NCI-H2171 (cell line): ENCODE measurements around the gene CMIP.

Experiments
- DNase-seq: peaks from one replicate; lab custom pipeline; 2025; lab: John Stamatoyannopoulos, UW

CMIP gene

DNA sequence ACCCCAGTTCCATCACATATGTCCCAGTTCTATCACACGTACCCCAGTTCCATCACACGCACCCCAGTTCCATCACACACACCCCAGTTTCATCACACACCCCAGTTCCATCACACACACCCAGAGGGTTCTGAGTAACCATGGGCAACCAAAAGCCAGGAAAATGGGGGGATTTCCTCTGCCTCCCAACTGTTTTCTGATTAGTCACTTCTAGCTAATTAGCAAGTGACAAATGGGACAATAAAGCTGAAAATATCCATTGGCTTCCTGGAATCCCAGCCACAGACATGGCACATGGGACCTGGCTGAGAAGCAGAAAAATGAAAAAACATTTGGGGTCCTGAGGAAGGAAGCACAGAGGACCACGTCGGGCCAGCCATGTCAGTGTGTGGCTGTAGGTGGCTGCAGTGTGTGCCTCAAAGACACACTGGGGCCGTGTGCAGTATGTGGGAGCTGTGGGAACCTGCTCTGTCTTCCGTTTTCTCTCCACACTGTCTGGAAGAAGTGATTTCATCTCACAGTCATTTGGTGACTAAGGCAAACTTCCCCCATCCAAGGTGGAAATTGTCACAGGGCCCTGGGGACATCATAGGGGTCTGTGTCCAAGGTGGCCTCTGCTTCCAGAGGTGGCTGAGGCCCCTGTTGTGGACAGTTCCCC is 106.7 kb downstream of the CMIP start:
- DNase-seq, result no peak

DNA sequence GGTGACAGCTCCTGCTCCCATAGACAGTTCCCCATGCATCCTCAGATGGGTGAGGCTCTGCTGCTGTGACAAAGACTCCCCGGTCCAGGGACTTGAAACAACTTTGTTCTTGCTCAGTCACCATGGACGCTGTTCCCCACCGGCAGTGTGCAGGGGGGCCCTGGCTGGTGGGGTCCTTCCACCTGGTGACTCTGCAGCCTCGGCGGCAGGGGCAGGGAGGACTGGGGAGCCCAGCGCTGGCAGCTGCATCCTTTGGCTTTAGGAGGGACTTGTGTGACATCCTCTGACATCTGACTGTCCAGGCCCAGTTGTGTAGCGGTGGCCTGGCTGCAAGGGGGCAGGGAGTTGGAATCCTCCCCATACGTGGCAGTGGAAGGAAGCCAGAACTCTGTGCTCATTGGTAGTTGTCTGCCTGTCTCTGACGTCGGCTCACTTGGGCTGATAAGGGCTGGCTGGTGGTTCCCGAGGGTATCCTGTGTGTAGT is 107.3 kb downstream of the CMIP start:
- no peak for DNase-seq

DNA sequence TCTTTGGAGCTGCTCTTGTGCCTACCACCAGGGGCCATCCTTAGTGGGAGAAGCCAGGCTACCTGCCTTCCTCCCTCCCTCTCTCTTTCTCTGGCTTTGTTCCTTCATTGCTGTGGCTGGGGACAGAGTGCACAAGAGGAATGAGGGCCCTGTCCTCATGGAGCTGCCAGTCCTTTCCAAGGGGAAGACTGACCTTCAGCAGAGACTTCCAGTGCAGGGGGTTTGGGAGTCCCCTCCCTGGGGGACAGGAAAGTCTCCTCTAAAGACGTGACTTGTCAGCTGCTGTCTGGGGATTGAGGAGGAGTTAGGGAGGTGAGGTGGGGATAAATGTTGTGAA is 108.1 kb downstream of the CMIP start:
- DNase-seq, result no peak

DNA sequence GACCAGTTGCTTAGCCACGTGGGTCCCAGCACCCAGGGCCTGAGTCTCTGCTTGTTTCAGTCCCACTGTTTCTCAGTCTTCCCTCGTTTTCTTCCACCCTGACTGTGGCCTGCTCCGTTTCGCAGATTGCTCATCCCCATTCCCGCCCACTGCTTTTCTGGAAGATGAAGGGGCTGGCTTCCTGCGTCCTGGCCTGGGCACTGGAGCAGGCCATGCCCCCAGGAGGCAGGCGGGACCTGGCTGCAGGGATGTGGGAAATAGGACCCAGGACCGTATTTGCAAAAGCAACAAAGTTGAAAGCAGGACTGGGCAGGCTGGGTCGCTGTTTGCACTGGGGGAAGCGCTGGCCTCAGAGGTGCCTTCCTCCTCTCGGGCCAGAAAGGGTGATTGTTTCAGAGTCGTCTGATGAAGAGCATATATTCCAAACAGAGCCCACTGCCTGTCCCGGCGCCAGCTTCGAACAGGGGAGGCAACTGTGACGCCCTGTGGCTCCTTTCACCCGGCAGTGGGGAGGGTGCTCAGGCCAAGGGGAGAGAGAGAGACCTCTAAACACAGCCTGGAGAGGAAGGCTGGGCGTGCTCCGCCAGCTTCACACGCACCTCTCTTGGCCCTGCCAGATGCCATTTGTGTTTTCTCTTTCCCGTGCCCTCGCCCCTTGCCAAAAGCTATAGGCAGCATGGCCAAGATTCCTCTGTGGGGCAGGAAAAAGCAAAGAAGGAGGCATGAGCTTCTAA is 108.6 kb downstream of the CMIP start:
- no peak for DNase-seq

DNA sequence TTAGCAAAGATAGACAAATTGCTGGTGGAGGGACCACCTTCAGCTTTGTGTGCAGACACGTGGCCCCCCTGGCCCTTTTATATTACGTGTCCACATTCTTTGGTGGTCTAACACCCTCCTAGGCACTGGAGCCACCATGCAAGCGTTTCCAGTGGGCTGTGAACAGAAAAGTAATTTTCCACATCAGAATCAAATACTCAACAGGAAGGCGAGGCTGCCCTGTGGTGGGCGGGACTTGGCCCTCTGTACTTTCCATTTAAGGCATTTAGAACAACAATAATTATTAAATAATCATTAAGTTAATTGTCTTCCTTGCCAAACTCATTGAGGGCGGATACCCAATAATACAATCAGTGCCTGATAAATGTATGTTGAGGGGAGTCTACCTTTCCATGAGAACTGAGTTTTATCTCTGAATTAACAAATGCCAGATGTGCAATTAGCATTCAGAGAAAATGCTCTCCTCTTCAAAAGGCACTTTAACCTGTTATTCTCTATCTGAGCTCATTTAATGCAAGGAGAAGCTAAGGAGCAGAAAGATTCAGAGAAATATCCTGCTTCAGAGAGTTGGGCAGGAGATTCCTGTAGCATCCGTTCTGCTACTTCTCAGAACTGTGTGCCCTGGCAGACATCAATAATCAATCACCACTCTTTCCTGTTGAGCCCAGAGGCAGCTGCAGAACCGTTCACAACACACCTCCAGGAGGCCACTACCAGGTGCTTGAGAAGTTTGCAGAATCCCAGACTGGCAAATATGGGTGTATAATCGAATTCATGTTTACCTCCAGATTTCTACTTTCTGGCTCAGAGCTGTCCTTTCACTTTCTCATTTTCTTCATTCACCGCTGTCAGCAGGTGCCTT is 109.4 kb downstream of the CMIP start:
- no peak for DNase-seq

DNA sequence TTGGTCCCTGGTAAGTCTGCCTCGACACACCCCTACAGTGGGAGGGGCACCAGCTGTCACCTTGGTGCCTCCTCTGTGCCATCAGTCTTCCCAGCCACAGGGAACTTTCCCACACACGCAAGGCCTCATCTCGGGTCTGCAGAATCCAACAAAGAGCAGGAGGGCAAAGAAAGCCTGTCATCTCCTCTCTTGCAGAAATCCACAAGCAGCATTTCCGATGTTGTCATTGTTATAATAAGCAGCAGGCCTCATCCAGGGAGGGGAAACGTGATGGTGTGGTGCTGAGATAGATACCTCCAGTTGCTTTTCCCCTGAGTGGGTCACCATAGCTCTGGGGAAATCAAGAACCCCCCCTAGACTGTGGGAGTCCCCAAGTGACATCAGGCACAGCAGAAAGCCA is 110.4 kb downstream of the CMIP start:
- peak; percentile 19 for DNase-seq

DNA sequence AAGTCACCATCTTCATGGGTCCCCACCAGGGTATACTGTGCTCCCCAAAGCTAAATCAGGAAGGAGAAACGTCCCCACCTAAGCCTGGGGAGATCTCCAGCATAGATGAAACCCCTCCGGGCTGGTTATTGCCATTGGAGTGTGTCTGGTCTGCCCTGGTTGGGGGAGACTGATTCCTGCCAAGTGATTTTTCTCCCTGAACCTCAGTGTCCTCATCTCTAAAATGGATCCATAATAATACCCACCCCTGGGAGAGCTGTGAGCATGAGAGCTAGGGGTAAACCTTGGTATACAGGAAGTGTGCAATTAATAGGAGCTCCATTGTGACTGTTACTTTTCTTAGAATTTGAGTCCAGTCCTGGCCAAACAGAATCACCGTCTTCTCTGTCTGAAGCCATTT is 111.1 kb downstream of the CMIP start:
- no peak for DNase-seq

DNA sequence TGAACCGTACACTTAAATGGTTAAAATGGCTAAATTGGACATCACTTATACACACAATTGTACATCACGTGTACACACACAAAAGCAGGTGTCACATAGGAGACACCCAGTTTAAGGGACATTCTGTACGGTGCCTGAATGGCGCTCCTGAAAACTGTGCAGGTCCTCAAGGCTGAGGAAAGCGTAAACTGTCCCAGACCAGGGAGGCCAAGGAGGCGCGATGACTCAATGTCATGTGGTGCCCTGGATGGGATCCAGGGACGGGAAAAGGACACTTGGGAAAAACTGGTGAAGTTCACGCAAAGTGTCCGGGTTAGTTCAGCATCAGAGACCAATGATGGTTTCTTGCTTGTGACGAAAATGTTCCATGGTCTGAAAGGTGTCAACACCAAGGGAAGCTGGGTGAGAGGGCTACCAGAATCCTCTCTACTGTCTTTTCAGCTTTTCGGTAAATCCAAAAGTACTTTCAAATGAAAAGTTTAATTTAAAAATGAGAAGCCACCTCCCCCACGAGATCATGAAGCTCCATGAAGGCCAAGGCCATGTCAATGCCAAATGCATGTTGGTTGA is 112.2 kb downstream of the CMIP start:
- DNase-seq, result no peak

DNA sequence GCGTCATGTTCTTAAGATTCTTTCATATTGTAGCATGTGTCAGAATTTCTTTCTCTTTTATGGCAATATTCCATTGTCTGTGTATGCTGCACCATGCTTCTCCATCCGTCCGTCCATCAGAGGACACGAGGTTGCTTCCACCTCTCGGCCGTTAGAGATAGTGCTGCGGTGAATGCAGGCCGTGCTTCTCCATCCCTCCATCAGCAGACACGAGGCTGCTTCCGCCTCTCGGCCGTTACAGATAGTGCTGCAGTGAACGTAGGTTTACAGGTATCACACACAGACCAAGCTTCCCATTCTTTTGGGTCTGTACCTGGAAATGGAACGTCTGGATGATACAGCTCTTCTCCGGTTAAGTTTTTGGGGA is 113.5 kb downstream of the CMIP start:
- DNase-seq, result no peak

DNA sequence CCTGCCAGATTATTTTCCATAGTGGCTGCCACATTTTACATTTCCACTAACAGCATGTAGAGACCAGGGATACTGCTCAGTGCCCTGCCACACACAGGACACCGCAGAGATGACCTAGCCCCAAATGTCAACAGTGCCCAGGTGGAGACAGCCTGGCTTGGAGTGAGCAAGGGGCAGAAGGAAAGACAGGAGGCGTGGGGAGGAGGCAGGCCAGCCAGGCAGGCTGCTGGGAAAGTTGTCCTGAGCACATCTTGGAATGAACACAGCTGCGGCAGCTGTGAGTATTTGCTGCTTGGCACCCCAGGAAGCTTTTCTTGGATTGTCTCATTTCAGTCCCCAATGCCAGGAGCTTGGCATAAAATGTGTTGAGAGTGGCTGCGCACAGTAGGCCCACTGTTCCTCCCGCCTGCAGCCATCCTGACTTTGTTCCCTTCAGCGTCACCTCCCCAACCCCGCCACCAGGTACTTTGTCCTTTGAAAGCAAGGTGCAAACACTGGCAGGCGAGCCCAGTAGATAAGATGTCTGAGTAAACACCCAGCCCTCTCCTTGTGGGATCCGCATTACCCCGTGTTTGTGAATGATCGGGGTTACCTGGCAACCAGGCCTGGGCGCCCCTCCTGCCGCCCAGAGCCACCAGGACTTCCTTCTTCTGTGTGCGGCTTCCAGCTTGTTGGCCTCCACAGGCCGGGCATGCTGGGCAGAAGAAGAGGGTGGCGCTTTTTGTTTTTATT is 114.0 kb downstream of the CMIP start:
- DNase-seq, result no peak

DNA sequence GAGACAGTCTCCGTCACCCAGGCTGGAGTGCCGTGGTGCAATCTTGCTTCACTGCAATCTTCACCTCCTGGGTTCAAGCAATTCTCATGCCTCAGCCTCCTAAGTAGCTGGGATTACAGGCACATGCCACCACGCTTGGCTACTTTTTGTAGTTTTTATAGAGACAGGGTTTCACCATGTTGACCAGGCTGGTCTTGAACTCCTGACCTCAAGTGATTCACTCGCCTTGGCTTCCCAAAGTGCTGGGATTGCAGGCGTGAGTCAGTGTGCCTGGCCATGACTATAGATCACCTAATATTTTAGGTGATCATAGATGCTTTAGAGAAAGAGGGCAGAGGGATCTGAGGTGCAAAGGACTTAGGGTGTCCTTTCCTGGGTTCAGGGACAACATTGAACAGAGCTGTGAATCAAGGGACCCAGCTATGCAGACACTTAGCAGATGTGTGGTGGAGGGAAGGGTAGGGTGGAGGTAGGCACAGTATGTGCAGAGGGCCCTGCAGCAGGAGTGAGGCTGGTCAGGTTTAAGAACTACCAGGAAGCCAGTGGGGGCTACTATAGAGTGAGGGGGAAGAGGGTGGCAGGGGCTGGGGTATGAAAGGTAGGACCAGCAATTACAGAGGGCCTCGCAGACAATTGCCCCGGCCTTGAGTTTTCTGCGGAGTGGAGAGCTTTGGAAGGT is 116.5 kb downstream of the CMIP start:
- no peak for DNase-seq

DNA sequence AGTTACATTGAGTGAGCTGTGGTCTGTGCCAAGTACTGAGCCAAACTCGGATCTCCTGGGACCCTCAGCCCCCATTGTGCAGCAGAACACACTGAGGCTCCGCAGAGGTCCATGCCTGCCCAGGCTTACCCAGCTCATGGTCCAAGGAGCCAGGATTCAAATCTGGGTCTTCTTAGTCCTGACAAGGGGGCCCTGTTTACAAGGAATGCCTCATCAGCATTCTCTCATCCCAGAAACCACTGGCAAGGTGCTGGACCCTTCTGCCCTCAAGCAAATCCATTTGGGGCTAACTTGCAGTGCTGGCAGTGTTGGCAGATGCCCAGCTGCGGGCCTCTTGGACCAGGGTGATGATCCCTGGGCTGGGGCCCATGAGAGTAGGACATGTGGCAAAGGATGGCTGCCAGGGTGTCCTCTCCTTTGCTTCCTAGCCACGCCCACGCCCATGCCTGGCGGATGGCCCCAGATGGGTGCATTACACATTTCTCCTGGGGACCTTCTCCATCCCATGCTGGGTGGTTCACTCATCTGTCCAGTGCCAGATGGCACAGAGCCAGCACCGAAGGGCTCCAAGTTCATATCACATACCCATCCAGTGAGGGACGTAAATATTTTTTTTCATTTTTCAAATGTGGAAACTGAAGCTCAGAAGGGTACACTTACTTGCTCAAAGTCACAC is 117.7 kb downstream of the CMIP start:
- no peak for DNase-seq

DNA sequence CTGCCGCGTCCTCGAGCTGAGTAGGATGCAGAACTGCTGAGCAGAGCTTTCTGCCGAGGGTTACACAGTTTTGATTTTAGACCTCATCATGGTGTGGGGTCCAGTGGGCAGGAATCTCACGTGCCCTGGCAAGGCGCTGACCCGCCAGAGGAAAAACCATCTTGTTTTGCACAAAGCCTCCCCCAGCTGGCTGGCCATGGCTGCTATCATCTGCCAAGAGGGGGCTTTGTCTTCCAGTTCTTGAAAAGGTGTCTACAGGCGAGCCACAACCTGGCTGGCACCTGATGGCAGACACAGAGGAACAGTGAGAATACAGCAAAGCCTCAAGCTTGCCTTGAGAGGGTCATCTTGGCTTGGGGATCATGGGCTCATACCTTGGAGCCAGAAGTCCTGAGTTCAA is 118.3 kb downstream of the CMIP start:
- no peak for DNase-seq

DNA sequence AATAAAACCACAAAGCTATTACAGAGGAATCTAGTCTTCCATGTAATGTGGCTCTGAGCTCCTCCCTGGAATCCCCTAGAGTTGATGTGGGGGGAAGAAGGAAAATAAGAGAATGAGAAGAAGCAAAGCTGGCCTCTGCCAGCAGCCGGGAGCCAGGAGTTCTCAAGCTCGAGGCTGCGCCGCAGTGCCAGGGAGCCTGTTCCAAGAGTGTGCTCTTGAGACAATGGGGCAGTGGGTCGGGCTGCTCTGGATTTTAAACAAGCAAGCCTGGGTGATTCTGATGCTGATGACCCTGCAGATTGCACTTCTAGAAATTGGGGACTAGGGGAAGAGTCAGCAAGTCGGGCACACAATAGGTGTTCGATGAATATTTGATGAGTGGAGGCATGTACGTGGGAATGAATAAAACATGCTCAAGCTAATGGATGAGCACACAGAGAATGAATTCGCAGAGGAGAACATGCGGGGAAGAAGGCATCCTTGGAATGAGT is 119.9 kb downstream of the CMIP start:
- no peak for DNase-seq

DNA sequence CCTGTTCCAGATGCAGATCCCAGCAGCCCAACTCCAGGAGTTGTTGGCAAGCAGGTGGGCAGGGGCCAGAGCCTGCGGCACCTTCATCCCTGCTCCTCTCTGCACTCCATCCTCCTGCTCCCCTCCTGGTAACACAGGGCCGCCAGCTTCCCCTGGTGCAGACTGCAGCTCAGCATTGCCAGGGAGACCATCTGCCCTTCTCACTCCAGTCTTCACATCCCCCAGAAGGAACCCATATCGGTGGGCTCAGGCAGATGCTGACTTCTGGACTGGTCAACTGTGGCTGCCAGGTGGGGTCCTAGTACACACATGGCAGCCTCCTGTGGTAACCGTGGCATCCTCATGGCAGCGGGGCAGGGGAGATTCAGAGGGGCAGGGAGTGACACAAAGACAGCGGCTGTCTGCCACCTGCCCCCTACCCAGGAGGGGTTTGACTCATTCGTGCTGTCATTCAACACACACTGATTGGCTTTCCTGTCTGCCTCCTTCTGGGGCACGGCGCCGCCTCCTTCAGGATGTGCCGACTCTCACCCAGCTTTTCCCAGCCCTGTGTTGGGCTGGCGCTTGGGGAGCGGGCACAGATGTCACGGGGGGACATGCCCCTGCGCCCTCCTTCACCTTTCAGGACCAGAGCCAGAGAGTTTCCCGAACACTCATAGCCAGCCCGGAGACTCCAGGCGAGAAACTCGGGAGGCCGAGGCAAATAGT is 120.9 kb downstream of the CMIP start:
- no peak for DNase-seq

DNA sequence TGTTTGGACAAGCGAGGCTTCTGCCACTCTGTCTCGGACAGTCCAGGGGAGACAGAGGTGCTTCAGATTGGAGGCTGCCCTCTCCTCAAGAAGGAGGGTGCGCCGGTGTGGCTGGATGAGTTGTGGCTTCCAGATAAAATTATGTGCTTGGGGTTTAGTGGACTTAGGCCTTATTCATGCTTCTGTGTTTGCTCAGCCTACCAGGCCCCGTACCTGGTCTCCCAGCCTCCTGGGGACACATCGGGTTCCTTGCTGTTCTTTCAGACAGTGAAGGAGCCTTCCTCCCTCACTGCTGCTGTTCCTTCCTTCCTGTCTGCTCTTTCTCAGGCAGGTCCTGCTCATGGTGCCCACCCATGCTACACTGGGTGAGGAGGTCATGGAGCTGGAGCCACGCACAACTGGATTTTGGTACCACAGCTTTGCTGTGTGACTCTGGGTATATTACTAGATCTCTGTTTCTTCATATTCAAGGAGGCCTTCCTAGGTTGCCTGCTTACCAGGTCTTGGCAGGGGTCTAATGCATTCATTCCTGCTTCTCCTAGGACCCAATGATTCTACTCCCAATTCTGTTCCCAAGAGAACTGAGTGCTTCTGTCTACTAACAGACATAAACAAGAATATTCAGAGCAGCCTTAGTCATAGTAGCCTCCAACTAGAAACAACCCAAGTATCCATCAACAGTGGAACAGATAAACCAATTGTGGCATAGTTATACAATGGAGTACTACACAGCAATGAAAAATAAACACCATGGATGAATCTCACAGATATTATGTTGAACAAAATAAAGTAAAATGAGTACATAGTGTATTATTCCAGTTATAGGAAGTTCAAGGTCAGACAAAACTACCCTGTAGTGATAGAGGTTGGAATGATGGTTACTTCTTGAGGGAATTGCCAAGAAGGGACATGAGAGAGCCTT is 121.7 kb downstream of the CMIP start:
- DNase-seq, result no peak

DNA sequence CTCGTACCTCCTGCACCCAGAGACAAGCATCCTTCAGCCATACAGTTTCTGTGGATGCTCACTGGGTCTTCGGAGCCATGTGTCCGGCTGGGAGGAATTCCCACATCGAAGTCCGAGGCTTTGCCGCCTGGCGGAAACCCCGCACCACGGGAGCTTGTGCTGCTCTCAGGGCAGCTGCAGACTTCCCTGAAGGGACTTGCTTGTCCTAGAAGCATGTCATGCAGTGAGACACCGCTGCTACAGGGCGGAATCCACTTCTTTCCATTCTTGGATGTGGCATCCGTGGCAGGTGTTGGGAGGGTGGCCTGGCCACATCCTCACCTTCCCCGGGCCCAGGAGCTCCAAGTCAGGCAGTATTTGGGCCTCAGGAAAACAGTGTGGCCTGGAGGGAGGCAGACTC is 122.5 kb downstream of the CMIP start:
- DNase-seq, result no peak

DNA sequence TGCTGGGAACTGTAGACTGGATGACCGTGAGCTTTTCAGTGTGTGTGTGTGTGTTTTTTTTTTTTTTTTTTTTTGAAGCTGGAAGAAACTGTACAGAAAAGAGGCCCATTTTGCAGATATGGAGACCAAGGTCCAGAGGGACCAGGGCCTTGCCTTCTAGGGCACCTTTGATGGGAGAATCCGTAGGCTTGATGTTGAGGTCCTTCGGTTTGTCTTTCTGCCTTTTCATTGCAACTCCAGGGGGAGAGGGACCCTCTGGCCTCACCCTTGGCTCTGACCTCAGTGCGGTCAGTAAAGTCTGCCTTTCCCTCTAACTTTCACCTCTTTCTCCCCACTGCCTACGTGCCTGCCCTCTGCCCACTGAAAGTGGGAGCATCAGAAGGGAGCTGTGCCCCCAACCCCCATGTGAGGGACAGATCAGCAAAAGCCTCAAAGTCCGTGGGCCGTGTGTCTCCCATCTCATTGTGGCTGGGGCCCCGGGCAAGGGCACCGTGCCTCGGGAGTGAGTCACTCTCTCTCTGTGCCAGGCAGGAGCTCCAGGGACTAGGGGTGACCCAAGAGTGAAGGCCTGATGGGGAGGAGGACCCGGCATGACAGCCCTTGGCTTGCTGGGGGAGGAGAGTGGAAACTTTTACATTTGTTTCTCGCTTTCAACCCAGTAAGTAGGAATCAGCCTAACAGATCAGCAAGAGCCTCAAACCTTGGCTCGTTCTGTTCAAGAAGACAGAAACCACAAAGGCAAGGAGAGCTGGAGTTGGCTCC is 123.6 kb downstream of the CMIP start:
- no peak for DNase-seq
